GM18502 (cell line): ENCODE measurements around the gene BCL7A.

ENCODE experiments used
- ATAC-seq: cut with Tn5 transposase; IDR thresholded peaks from one replicate; pipeline ENCODE4 v1.9.1; 2021; ENCODE audit warnings: mild to moderate bottlenecking; ENCODE audit not compliant: unreplicated experiment, poor library complexity

The BCL7A gene

GRCh38 chr12:121996945-121997612, 24.6 kb upstream of the BCL7A start:
- no peak for ATAC-seq

- no peak for ATAC-seq
Measured at GRCh38 chr12:122001466-122002209, 20.0 kb upstream of the BCL7A start.

- no peak for ATAC-seq
Measured at GRCh38 chr12:122003651-122004611, 17.8 kb upstream of the BCL7A start.

- ATAC-seq: no peak
Measured at GRCh38 chr12:122004633-122005071, 17.0 kb upstream of the BCL7A start.

- no peak for ATAC-seq
Measured at GRCh38 chr12:122005252-122005776, 16.4 kb upstream of the BCL7A start.

- no peak for ATAC-seq
Measured at GRCh38 chr12:122006186-122006926, 15.3 kb upstream of the BCL7A start.

- ATAC-seq: no peak
Measured at GRCh38 chr12:122009741-122010140, 11.9 kb upstream of the BCL7A start.

GRCh38 chr12:122012184-122012583, 9.5 kb upstream of the BCL7A start:
- no peak for ATAC-seq

- ATAC-seq: no peak
Measured at GRCh38 chr12:122013136-122013535, 8.5 kb upstream of the BCL7A start.

- ATAC-seq: no peak
Measured at GRCh38 chr12:122013791-122014590, 7.7 kb upstream of the BCL7A start.

- no peak for ATAC-seq
Measured at GRCh38 chr12:122014781-122015180, 6.9 kb upstream of the BCL7A start.

- ATAC-seq: no peak
Measured at GRCh38 chr12:122018457-122018856, 3.2 kb upstream of the BCL7A start.

- ATAC-seq: no peak
Measured at GRCh38 chr12:122018937-122019336, 2.7 kb upstream of the BCL7A start.

GRCh38 chr12:122020795-122021192, 890 bp upstream of the BCL7A start:
- ATAC-seq: no peak

- ATAC-seq: no peak
Measured at GRCh38 chr12:122021193-122021821, 377 bp upstream of the BCL7A start.

- no peak for ATAC-seq
Measured at GRCh38 chr12:122022393-122023338, 982 bp downstream of the BCL7A start.

GRCh38 chr12:122023339-122024131, 1.9 kb downstream of the BCL7A start:
- no peak for ATAC-seq
